CD4-positive, CD25-positive, alpha-beta regulatory T cell (primary cell): ENCODE measurements around the gene VSX1. TPM values are rescaled to one million over a fixed set of nuclear protein-coding genes. Genes with fewer than 3 reads are reported as not detected.

Experiments
- ATAC-seq, 2 donors: fragments of 150-1000 bp; cut with Tn5 transposase; one replicate each; pipeline ENCODE4 v1.10.0; 2021; ENCODE audit warnings: low read depth in 2 of 2, moderate number of reproducible peaks in 2 of 2, moderate library complexity in 1 of 2
- DNase-seq, 3 donors: peaks; one replicate each; pipeline versions ENCODE4 v3.0.0 to v3.0.0-alpha.2; 2012 to 2022; ENCODE audit warnings: mixed read lengths in 1 of 3
- H3K27ac ChIP-seq: one replicate; pipeline ENCODE4 v1.7.0; 2013; ENCODE audit warnings: mild to moderate bottlenecking, low read length; ENCODE audit not compliant: insufficient read depth, poor library complexity, severe bottlenecking
- H3K27me3 ChIP-seq: one replicate; pipeline ENCODE4 v1.7.0; 2013; ENCODE audit warnings: low read length; ENCODE audit not compliant: control insufficient read depth, insufficient read depth
- H3K36me3 ChIP-seq: one replicate; pipeline ENCODE4 v1.7.0; 2013; ENCODE audit warnings: mild to moderate bottlenecking, low read length, moderate library complexity; ENCODE audit not compliant: control insufficient read depth, insufficient read depth
- H3K4me1 ChIP-seq: 2 replicates; pipeline ENCODE4 v1.7.0; 2013; ENCODE audit warnings: mild to moderate bottlenecking, low read length; ENCODE audit not compliant: insufficient read depth, control insufficient read depth, poor library complexity, severe bottlenecking
- H3K4me3 ChIP-seq: one replicate; pipeline ENCODE4 v1.7.0; 2013; ENCODE audit warnings: low read depth, mild to moderate bottlenecking, low read length, moderate library complexity
- H3K9me3 ChIP-seq, 2 experiments: 1 replicate in 1 of 2; 2 replicates in 1 of 2; pipeline ENCODE4 v1.7.0; 2013; ENCODE audit warnings: low read length in 2 of 2, mild to moderate bottlenecking in 1 of 2, moderate library complexity in 1 of 2; ENCODE audit not compliant: control insufficient read depth in 2 of 2
- H3K27ac Mint-ChIP-seq, 3 donors: one replicate each; pipeline ENCODE4 v1.8.0; 2020 to 2022; ENCODE audit warnings: mild to moderate bottlenecking in 3 of 3, mixed read lengths in 3 of 3, moderate library complexity in 2 of 3
- H3K27me3 Mint-ChIP-seq: one replicate; pipeline ENCODE4 v1.8.0; 2022; ENCODE audit warnings: mild to moderate bottlenecking, mixed read lengths
- H3K36me3 Mint-ChIP-seq: one replicate; pipeline ENCODE4 v1.8.0; 2020; ENCODE audit warnings: mixed read lengths
- H3K4me1 Mint-ChIP-seq, 4 donors: one replicate each; pipeline ENCODE4 v1.8.0; 2020 to 2022; ENCODE audit warnings: mixed read lengths in 4 of 4, mild to moderate bottlenecking in 1 of 4
- H3K4me3 Mint-ChIP-seq, 4 donors: one replicate each; pipeline ENCODE4 v1.8.0; 2020 to 2022; ENCODE audit warnings: mild to moderate bottlenecking in 4 of 4, mixed read lengths in 4 of 4, moderate library complexity in 3 of 4
- H3K9me3 Mint-ChIP-seq, 7 donors: one replicate each; pipeline ENCODE4 v1.8.0; 2020 to 2022; ENCODE audit warnings: mixed read lengths in 7 of 7, mild to moderate bottlenecking in 3 of 7, moderate library complexity in 2 of 7
- polyA plus RNA-seq, 4 donors: library from polyadenylated mRNA; unstranded; fragments of 300-500 nt; fragmentation: Illumina TruSeq; gene quantifications; one replicate each; pipeline ENCODE4 v1.2.3, GENCODE V29; 2021
- total RNA-seq: library from RNA; stranded (reverse); gene quantifications from one replicate; pipeline ENCODE4 v1.2.3, GENCODE V29; 2022

VSX1 gene
- total and polyA plus RNA-seq, 5 donors from 2014 or later, result not detected

DNA sequence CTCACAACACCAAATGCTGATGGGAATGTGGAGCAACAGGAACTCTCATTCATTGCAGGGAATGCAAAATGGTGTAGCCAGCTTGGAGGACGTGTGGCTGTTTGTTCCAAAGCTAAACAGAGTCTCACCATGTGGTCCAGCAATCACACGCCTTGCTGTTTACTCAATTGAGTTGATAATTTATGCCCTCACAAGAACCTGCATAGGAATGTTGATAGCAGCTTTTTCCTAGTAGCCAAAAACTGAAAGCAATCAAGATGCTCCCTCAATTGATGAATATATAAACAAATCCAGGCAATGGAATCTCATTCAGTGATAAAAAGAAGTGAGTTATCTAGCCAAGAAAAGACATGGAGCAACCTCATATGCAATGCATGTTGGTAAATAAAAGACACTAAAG lies 15.6 kb upstream of the VSX1 start:
- Histone ChIP-seq H3K27ac (no peak overlapping the region), H3K27me3 (no peaks in the 10 kb centered on the region), H3K4me1 (peaks cover 4% of the 10 kb centered on the region), H3K36me3 (no peaks in the 10 kb centered on the region), H3K9me3 (no peaks in the 10 kb centered on the region), H3K4me3 (no peak overlapping the region)
- H3K27me3 Mint-ChIP-seq, result no peaks in the 10 kb centered on the region
- H3K9me3 Mint-ChIP-seq, result no peaks in the 10 kb centered on the region
- no peak for ATAC-seq
- H3K4me1 Mint-ChIP-seq, result peaks cover 4 to 22% (median 11%) of the 10 kb centered on the region in 4 donors
- DNase-seq, result no peak
- H3K36me3 Mint-ChIP-seq, result no peaks in the 10 kb centered on the region
- no peak overlapping the region for H3K4me3 Mint-ChIP-seq
- no peak overlapping the region for H3K27ac Mint-ChIP-seq

DNA sequence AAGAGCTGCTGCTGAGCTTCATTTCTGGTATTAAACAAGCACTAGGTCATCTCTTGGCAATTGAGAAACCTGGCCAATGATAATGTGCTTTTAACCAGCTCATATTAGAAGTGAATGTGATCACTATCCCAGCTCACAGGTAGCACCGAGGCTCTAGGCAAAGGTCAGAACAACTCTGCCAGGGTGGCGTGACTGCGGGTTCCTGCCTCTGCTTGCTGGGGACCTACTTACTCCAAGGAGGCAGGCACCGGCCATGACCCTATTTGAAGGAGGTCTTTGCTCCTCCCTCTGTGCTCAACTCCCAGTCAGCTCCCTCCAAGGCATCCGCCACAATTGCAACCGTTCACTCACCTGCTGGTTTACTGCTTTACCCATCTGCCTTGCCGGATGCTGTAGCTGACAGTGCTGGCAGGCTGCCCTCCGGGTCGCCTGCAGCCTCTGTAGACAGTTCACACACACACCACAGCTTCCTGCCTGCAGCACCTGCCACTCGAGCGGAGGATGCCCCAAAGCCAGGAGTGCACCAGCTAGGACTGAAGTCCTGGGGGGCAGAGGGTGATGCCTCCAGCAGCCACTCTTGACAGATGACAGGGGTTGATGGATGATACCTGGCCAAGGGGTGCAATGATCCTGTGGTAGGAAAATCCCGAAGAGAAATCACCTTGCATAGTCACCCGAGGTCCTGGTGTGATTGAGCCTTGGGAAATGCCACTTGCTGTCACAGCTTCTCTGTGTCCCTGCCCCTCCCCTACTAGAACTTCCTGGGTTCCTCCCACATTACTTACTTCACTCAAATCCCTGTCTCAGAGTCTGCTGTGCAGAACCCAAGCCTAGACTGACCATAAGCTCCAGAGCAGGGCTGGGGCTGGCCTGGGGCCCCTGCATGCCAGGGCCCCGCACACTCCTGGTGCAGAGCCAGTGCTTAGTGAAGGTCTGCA lies 8.8 kb upstream of the VSX1 start:
- peak overlapping the region; percentile 62 for H3K27ac ChIP-seq
- DNase-seq (peak; percentile 47 to 92 (median 77)), ATAC-seq (peak; percentile 96 to 99)
- peak overlapping the region; percentile 79 to 87 (median 83) for H3K27ac Mint-ChIP-seq
- H3K36me3 ChIP-seq, result no peaks in the 10 kb centered on the region
- H3K36me3 Mint-ChIP-seq, result no peaks in the 10 kb centered on the region
- H3K9me3 ChIP-seq, result no peaks in the 10 kb centered on the region
- H3K4me1 Mint-ChIP-seq, result peaks cover 8 to 40% (median 29%) of the 10 kb centered on the region in 4 donors
- H3K4me3 Mint-ChIP-seq, result peak overlapping the region; percentile 0 to 71 (median 38)
- peaks cover 10% of the 10 kb centered on the region for H3K27me3 Mint-ChIP-seq
- no peaks in the 10 kb centered on the region for H3K9me3 Mint-ChIP-seq
- no peaks in the 10 kb centered on the region for H3K27me3 ChIP-seq
- peaks cover 23% of the 10 kb centered on the region for H3K4me1 ChIP-seq
- peak overlapping the region; percentile 51 for H3K4me3 ChIP-seq

DNA sequence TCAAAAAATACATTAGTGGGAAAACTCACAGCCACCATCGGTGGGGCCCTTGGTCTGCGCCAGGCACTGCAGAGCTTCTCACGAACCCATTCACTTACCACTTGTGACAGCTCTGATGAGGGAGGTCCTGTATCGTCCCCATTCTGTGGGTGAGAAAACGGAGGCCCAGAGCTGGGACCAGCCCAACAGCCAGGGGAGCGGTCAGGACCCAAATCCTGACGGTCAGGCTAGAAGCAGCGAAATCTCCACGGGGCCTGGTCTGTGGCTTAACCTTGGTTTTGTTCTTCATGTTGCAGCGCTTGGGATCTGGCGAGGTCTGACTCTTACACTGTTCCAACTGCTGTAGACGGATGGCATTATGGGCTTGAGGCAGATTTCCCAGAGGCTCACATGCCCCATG lies 7.7 kb upstream of the VSX1 start:
- H3K27me3 ChIP-seq, result peaks cover 3% of the 10 kb centered on the region
- peaks cover 8 to 47% (median 32%) of the 10 kb centered on the region in 4 donors for H3K4me1 Mint-ChIP-seq
- no peaks in the 10 kb centered on the region for H3K36me3 Mint-ChIP-seq
- peaks cover 0 to 2% (median 0%) of the 10 kb centered on the region in 7 donors for H3K9me3 Mint-ChIP-seq
- H3K4me1 ChIP-seq, result peaks cover 26% of the 10 kb centered on the region
- peak overlapping the region; percentile 7 for H3K27ac ChIP-seq
- ATAC-seq (no peak), DNase-seq (no peak)
- H3K4me3 Mint-ChIP-seq, result no peak overlapping the region
- H3K27ac Mint-ChIP-seq, result peak overlapping the region; percentile 79 to 83 (median 79)
- no peaks in the 10 kb centered on the region for H3K36me3 ChIP-seq
- H3K27me3 Mint-ChIP-seq, result peaks cover 19% of the 10 kb centered on the region
- H3K4me3 ChIP-seq, result no peak overlapping the region
- H3K9me3 ChIP-seq, result no peaks in the 10 kb centered on the region

DNA sequence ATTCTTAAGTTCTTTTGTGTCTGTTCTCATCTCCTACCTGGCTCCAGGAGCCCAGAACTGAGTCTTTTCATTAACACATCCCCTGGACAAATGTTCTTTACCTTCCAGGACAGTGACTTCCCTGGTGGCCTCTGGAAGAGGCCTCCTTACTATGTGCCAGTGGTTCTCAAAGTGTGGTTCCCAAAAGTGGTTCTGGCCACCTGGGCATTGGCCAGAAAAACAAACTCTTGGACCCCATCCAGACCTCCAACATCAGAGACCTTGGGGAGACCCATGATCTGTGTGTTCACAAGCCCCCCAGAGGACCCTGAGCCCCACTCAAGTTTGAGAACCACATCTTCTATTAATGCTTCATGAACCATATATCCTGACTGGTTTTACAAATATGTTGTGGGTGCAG lies 7.2 kb upstream of the VSX1 start:
- Mint-ChIP-seq H3K4me3 (no peak overlapping the region), H3K4me1 (peaks cover 8 to 51% (median 36%) of the 10 kb centered on the region in 4 donors), H3K9me3 (peaks cover 0 to 2% (median 0%) of the 10 kb centered on the region in 7 donors), H3K36me3 (no peaks in the 10 kb centered on the region), H3K27me3 (peaks cover 24% of the 10 kb centered on the region), H3K27ac (peak overlapping the region in 2 of 3 donors; percentile 38 to 56)
- Histone ChIP-seq H3K4me3 (no peak overlapping the region), H3K9me3 (no peaks in the 10 kb centered on the region), H3K27ac (peak overlapping the region; percentile 7), H3K36me3 (no peaks in the 10 kb centered on the region), H3K4me1 (peaks cover 32% of the 10 kb centered on the region), H3K27me3 (peaks cover 3% of the 10 kb centered on the region)
- no peak for DNase-seq
- no peak for ATAC-seq

DNA sequence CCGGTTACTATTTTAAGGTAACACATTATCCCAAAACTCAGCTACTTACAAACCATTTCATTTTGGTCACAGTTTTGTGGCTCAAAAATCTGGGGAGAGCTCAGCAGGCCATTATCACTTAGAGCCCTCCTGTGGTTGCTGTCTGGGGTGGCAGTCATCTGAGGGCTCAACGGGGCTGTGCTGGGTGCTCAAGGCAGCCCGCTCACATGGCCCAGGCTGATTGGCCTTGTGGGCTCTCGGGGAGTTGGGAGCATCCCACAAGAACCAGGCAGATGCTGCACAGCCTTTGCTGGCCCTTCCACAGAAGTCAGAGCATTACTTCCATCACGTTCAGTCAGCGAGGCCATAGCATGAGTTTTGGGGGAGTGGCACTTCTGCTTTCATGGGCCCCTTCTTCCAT lies 6.3 kb upstream of the VSX1 start:
- Histone ChIP-seq H3K36me3 (no peaks in the 10 kb centered on the region), H3K27me3 (peaks cover 7% of the 10 kb centered on the region), H3K4me1 (peaks cover 40% of the 10 kb centered on the region), H3K9me3 (no peaks in the 10 kb centered on the region), H3K4me3 (no peak overlapping the region), H3K27ac (no peak overlapping the region)
- no peak for ATAC-seq
- H3K9me3 Mint-ChIP-seq, result peaks cover 0 to 2% (median 0%) of the 10 kb centered on the region in 7 donors
- no peaks in the 10 kb centered on the region for H3K36me3 Mint-ChIP-seq
- H3K27me3 Mint-ChIP-seq, result peaks cover 33% of the 10 kb centered on the region
- no peak overlapping the region for H3K27ac Mint-ChIP-seq
- H3K4me3 Mint-ChIP-seq, result no peak overlapping the region
- no peak for DNase-seq
- peaks cover 8 to 57% (median 41%) of the 10 kb centered on the region in 4 donors for H3K4me1 Mint-ChIP-seq

DNA sequence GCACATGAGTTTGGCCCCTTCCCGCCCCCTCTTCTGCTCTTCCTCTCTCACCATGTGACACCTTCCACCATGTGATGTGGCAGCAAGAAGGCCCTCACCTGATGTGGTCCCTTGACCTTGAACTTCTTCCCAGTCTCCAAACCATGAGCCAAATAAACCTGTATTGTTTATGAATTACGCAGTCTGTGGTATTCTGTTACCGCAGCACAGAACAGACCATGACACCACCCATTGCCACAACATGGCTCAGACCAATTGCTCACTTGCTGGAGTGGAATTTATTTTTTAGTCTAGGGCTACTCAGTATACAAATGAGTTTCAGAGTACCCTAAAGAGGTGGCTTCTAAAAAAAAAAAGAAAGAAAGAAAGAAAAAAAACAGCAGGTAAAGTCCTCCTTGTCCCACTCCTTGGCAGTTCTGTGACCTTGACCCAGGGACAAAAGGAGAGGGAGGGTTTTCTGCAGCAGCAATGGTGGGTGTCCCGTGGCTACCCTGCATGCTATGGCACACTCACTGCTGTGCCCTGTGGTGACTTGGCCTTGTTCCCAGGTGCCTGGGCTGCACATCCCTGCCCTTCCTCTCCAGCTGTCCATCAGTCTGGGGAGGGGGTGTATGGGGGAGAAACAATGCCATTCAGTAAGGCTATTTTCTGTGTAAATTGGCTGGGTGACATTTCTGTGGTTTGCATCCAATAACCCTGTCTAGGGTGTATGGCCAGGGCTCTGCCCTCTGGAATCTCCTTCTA lies 5.4 kb upstream of the VSX1 start:
- H3K4me3 Mint-ChIP-seq, result no peak overlapping the region
- H3K4me1 Mint-ChIP-seq, result peaks cover 8 to 61% (median 40%) of the 10 kb centered on the region in 4 donors
- ATAC-seq, result no peak
- no peak overlapping the region for H3K27ac Mint-ChIP-seq
- no peak overlapping the region for H3K27ac ChIP-seq
- H3K4me1 ChIP-seq, result peaks cover 48% of the 10 kb centered on the region
- H3K36me3 ChIP-seq, result no peaks in the 10 kb centered on the region
- no peak overlapping the region for H3K4me3 ChIP-seq
- H3K9me3 Mint-ChIP-seq, result peaks cover 0 to 3% (median 0%) of the 10 kb centered on the region in 7 donors
- H3K27me3 Mint-ChIP-seq, result peaks cover 42% of the 10 kb centered on the region
- H3K36me3 Mint-ChIP-seq, result no peaks in the 10 kb centered on the region
- DNase-seq, result no peak
- no peaks in the 10 kb centered on the region for H3K9me3 ChIP-seq
- peaks cover 12% of the 10 kb centered on the region for H3K27me3 ChIP-seq

DNA sequence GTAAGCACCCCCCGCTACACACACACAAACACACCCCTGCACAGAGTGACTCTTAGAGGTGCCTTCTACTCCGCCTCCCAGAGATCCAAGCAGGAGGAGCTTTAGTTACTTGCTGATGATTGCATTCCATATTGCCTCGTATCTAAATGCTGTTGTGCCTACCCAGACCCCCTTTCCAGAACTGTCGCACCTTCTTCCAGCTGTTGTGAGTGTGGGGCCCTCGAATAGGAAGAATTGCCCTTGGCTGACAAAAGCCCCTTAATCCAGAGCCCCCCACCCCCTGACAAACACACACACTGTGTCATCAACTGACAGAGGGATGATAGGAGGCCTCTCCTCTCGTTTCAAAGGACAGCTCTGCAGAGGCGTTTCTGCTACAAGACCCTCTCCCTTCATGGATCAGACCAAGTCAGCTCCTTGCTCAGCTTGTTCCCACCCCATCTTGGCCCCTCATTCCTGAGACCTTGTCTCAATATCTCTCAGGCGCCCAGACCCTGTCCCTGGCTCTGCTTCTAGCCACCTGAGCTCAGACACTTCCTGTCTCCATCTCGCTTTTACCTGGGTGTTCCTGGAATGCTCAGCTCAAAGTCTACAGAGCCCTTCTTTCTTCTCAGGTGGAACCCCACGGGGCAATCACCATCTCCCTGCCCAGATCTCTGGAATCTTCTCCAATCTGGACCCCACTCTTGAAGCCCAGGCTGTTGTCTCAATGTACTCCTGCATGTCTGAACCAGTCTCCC lies 4.0 kb upstream of the VSX1 start:
- Mint-ChIP-seq H3K27me3 (peaks cover 48% of the 10 kb centered on the region), H3K4me3 (peak overlapping the region in 2 of 4 donors; percentile 40 to 41), H3K9me3 (peaks cover 0 to 4% (median 0%) of the 10 kb centered on the region in 7 donors), H3K4me1 (peaks cover 8 to 49% (median 29%) of the 10 kb centered on the region in 4 donors), H3K36me3 (no peaks in the 10 kb centered on the region), H3K27ac (no peak overlapping the region)
- peaks cover 48% of the 10 kb centered on the region for H3K4me1 ChIP-seq
- H3K36me3 ChIP-seq, result no peaks in the 10 kb centered on the region
- peaks cover 13% of the 10 kb centered on the region for H3K27me3 ChIP-seq
- no peak overlapping the region for H3K27ac ChIP-seq
- DNase-seq, result no peak
- H3K9me3 ChIP-seq, result no peaks in the 10 kb centered on the region
- ATAC-seq, result no peak
- H3K4me3 ChIP-seq, result no peak overlapping the region
